HepG2 (cell line): ENCODE data around the gene PHF10. TPM values are rescaled to one million over a fixed set of nuclear protein-coding genes. Genes with fewer than 3 reads are reported as not detected.

Experiments
- ATRX ChIP-seq: sonication (generic); formaldehyde crosslinking; IDR thresholded peaks from 2 replicates; pipeline ENCODE4 v1.4.0; 2020; ENCODE audit warnings: missing genetic modification reagents, borderline replicate concordance
- HNRNPL ChIP-seq: fragments of 200-400 bp; formaldehyde crosslinking; IDR thresholded peaks from 2 replicates; pipeline ENCODE4 v1.6.1; 2017; ENCODE audit warnings: mild to moderate bottlenecking, low read depth, low read length
- ZNF570 ChIP-seq: sonication (generic); formaldehyde crosslinking; IDR thresholded peaks from 2 replicates; pipeline ENCODE4 v1.4.0; 2020; ENCODE audit warnings: mild to moderate bottlenecking, missing genetic modification reagents, borderline replicate concordance
- ZNF713 ChIP-seq: sonication (generic); formaldehyde crosslinking; IDR thresholded peaks from 2 replicates; pipeline ENCODE4 v1.4.0; 2020; ENCODE audit warnings: mild to moderate bottlenecking, missing genetic modification reagents
- polyA plus RNA-seq, 8 experiments: library from polyadenylated mRNA; depleted of rRNA in 3 of 8; stranded (reverse) in 7 of 8; unstranded in 1 of 8; fragments of >200 nt; fragmentation: Illumina TruSeq in 4 of 8; extraction: Trizol in 4 of 8; gene quantifications; 2 replicates each; pipeline versions ENCODE4 v1.2.1 to v1.2.3, GENCODE V29; 2011 to 2016; ENCODE audit warnings: low read depth in 4 of 8, missing spikeins in 1 of 8, mixed read lengths in 1 of 8; ENCODE audit not compliant: insufficient read depth in 1 of 8
- total RNA-seq, 5 experiments: library from RNA; depleted of rRNA; stranded (reverse); fragments of >200 nt; fragmentation: Illumina TruSeq; extraction: Trizol; gene quantifications; 2 replicates each; pipeline ENCODE4 v1.2.3, GENCODE V29; 2016; ENCODE audit warnings: low read depth in 1 of 5
- TF ChIP-seq, protein P1 (sequence below): conservative IDR thresholded peaks from 2 replicates; pipeline ENCODE4 v1.6.1; 2018; ENCODE audit warnings: missing genetic modification reagents
- TF ChIP-seq, protein P2 (sequence below): sonication (generic); formaldehyde crosslinking; IDR thresholded peaks from 2 replicates; pipeline ENCODE4 v1.9.0; 2021; ENCODE audit warnings: missing genetic modification reagents, borderline replicate concordance

The PHF10 gene
- total and polyA plus RNA-seq, 2 of the 13 experiments (the other 11 are each of a cell fraction or from before 2014, with no cell fraction given), result 42.1 to 84.1 TPM

DNA sequence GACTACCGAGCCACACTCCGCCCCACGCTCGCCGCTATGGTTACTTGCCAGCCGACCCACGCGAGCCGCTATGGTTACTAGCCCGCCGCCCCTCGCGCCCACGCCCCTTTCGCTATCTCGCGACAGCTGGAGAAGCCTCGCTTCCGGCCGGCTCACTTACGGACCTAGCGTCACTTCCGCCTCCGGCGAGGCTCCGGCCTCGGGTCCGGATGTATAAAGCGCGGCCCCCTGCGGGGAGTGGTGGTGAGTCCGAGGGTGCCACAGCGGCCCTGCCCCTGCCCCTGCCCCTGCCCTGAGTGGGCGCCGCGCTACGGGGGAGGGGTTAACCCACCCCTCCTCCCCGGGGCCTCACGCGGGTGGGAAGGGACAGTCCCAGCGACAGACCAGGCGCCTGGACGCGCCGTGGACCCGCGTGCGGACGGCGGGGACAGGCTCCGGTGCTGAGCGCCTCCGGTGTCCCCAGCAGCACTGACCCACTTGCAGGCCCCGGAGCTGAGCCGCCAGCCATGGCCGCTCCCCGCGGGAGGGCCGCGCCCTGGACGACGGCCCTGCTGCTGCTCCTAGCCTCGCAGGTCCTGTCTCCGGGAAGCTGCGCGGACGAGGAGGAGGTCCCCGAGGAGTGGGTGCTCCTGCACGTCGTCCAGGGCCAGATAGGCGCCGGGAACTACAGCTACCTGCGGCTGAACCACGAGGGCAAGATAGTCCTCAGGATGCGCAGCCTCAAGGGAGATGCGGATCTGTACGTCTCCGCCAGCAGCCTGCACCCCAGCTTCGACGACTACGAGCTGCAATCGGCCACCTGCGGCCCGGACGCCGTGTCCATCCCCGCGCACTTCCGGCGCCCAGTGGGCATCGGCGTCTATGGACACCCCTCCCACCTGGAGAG, 22.1 kb downstream of the PHF10 start, which contains the start of the genes C6orf120 and WDR27 (continued):
- no peak; the same call in 1 of the 2 replicates for TF ChIP-seq ZNF570 (CRISPR knock-in tag)
- TF ChIP-seq ZNF713, result peak; percentile 87; the same call in 1 of the 2 replicates
- TF ChIP-seq ATRX (CRISPR knock-in tag), result no peak
- peak; percentile 97 for TF ChIP-seq HNRNPL
- TF ChIP-seq, protein P1, sequence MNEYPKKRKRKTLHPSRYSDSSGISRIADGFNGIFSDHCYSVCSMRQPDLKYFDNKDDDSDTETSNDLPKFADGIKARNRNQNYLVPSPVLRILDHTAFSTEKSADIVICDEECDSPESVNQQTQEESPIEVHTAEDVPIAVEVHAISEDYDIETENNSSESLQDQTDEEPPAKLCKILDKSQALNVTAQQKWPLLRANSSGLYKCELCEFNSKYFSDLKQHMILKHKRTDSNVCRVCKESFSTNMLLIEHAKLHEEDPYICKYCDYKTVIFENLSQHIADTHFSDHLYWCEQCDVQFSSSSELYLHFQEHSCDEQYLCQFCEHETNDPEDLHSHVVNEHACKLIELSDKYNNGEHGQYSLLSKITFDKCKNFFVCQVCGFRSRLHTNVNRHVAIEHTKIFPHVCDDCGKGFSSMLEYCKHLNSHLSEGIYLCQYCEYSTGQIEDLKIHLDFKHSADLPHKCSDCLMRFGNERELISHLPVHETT, result peak; percentile 94
- TF ChIP-seq, protein P2, sequence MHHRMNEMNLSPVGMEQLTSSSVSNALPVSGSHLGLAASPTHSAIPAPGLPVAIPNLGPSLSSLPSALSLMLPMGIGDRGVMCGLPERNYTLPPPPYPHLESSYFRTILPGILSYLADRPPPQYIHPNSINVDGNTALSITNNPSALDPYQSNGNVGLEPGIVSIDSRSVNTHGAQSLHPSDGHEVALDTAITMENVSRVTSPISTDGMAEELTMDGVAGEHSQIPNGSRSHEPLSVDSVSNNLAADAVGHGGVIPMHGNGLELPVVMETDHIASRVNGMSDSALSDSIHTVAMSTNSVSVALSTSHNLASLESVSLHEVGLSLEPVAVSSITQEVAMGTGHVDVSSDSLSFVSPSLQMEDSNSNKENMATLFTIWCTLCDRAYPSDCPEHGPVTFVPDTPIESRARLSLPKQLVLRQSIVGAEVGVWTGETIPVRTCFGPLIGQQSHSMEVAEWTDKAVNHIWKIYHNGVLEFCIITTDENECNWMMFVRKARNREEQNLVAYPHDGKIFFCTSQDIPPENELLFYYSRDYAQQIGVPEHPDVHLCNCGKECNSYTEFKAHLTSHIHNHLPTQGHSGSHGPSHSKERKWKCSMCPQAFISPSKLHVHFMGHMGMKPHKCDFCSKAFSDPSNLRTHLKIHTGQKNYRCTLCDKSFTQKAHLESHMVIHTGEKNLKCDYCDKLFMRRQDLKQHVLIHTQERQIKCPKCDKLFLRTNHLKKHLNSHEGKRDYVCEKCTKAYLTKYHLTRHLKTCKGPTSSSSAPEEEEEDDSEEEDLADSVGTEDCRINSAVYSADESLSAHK (CRISPR knock-in tag), result no peak; the same call in 1 of the 2 replicates
- TF ChIP-seq, all 625 proteins: peak for 439
